Neural cell (in vitro differentiated cells): ENCODE data around the gene SLC27A1.

Experiments used
- EP300 ChIP-seq: fragments of 450-650 bp; conservative IDR thresholded peaks from 2 replicates; pipeline ENCODE4 v1.6.1; 2014; ENCODE audit warnings: antibody characterized with exemption, mild to moderate bottlenecking, moderate library complexity; ENCODE audit not compliant: poor library complexity, severe bottlenecking
- MXI1 ChIP-seq: fragments of 450-650 bp; conservative IDR thresholded peaks from 2 replicates; pipeline ENCODE4 v1.6.1; 2014; ENCODE audit warnings: antibody characterized with exemption, mild to moderate bottlenecking; ENCODE audit not compliant: poor library complexity, severe bottlenecking
- POLR2AphosphoS5 ChIP-seq: IDR thresholded peaks from 2 replicates; pipeline ENCODE4 v1.6.1; 2012
- TAF1 ChIP-seq: IDR thresholded peaks from 2 replicates; pipeline ENCODE4 v1.6.1; 2012; ENCODE audit warnings: low read depth
- TF ChIP-seq, protein P1 (sequence below): IDR thresholded peaks from 2 replicates; pipeline ENCODE4 v1.6.1; 2012; ENCODE audit warnings: borderline replicate concordance
- TF ChIP-seq, protein P2 (sequence below): fragments of 450-650 bp; IDR thresholded peaks from 2 replicates; pipeline ENCODE4 v1.5.1; 2014; ENCODE audit warnings: antibody characterized with exemption, mild to moderate bottlenecking, moderate library complexity; ENCODE audit not compliant: poor library complexity, severe bottlenecking

DNA sequence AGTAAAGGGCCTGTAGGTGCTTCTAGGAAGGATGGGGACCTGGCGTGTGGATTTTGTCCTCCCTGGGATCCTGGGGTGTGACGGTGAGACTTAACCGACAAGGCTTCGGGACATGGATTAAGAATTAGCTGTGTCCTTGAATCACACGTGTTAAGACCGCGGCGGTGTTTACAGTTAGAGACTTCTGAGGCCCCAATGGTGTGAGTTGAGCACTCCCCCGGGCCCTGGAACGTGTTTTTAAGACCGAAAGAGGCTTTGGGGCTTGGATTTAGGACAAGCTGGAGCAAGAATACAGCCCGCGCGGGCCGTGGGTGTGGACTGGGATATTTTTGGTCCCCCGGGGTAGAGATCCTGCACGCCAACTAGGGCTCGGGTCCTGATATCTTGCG, 1.2 kb upstream of the SLC27A1 start:
- TF ChIP-seq, protein P1, sequence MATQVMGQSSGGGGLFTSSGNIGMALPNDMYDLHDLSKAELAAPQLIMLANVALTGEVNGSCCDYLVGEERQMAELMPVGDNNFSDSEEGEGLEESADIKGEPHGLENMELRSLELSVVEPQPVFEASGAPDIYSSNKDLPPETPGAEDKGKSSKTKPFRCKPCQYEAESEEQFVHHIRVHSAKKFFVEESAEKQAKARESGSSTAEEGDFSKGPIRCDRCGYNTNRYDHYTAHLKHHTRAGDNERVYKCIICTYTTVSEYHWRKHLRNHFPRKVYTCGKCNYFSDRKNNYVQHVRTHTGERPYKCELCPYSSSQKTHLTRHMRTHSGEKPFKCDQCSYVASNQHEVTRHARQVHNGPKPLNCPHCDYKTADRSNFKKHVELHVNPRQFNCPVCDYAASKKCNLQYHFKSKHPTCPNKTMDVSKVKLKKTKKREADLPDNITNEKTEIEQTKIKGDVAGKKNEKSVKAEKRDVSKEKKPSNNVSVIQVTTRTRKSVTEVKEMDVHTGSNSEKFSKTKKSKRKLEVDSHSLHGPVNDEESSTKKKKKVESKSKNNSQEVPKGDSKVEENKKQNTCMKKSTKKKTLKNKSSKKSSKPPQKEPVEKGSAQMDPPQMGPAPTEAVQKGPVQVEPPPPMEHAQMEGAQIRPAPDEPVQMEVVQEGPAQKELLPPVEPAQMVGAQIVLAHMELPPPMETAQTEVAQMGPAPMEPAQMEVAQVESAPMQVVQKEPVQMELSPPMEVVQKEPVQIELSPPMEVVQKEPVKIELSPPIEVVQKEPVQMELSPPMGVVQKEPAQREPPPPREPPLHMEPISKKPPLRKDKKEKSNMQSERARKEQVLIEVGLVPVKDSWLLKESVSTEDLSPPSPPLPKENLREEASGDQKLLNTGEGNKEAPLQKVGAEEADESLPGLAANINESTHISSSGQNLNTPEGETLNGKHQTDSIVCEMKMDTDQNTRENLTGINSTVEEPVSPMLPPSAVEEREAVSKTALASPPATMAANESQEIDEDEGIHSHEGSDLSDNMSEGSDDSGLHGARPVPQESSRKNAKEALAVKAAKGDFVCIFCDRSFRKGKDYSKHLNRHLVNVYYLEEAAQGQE: no peak
- TF ChIP-seq, protein P2, sequence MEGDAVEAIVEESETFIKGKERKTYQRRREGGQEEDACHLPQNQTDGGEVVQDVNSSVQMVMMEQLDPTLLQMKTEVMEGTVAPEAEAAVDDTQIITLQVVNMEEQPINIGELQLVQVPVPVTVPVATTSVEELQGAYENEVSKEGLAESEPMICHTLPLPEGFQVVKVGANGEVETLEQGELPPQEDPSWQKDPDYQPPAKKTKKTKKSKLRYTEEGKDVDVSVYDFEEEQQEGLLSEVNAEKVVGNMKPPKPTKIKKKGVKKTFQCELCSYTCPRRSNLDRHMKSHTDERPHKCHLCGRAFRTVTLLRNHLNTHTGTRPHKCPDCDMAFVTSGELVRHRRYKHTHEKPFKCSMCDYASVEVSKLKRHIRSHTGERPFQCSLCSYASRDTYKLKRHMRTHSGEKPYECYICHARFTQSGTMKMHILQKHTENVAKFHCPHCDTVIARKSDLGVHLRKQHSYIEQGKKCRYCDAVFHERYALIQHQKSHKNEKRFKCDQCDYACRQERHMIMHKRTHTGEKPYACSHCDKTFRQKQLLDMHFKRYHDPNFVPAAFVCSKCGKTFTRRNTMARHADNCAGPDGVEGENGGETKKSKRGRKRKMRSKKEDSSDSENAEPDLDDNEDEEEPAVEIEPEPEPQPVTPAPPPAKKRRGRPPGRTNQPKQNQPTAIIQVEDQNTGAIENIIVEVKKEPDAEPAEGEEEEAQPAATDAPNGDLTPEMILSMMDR: no peak
- TF ChIP-seq MXI1 (peak; percentile 22), EP300 (no peak), POLR2AphosphoS5 (no peak), TAF1 (no peak)
